Measurements from ENCODE around the gene KRTAP4-4.
"Not testable (repeated sequence)": the region's sequence is repeated elsewhere in the genome, so short reads cannot be mapped to it uniquely, and the experiment has no call there.

- TF ChIP-seq POLR2A, CTCF (IDR thresholded peaks at IDR 0.05): not testable (repeated sequence)
These were observed 37.1 kb downstream of the KRTAP4-4 start for GRCh38 chr17:41123292-41123990.

Measured in Peyer's patch (tissue), 4 donors.